ENCODE results near the gene SLC35G1.

DNA sequence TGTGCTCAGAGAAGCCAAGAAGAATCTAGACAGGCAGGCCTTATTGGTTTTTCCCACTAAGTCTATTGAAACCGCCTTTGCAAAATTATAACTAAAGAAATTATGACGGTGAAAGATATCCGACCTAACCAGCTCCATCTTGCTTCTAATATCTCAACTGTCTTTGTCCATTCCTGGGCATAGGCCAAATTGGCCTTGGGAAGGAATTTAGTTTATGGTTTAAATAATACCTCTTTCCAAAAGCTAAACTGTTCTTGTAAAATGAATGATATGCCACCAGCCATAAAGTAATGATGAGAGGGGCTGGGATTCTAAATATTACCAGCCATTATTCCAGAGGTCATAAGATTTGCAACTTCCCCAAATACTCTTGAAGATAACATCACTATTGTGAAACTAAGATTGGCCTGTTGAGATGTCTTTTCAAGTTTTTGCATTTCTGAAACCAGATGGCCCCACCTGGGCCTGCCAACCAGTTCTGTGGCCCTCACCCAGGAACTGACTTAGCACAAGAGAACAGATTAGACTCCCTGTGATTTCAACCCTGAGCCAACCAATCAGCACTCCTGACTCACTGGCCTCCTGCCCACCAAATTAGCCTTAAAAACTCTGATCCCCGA lies 41.2 kb upstream of the SLC35G1 start:
- no peak for TF ChIP-seq CTCF (IDR thresholded peaks at IDR 0.05; ENCODE audit: control extremely low read depth in 1 of 3, insufficient read depth in 1 of 3, low read depth in 1 of 3, low read length in 3 of 3)
- no peak for TF ChIP-seq RAD21 (IDR thresholded peaks at IDR 0.05 in 1 of 2, conservative IDR thresholded peaks at IDR 0.05 in 1 of 2; ENCODE audit: low read depth in 2 of 2, low read length in 2 of 2)
- TF ChIP-seq POLR2A (IDR thresholded peaks at IDR 0.05; ENCODE audit: control extremely low read depth in 1 of 2, low read depth in 2 of 2, low read length in 2 of 2) = no peak
- TF ChIP-seq POU5F1 (IDR thresholded peaks at IDR 0.05; ENCODE audit: low read depth, low read length) = no peak
- no peak for TF ChIP-seq SP2 (IDR thresholded peaks at IDR 0.05; ENCODE audit: low read length)
- no peak for TF ChIP-seq BACH1 (IDR thresholded peaks at IDR 0.05; ENCODE audit: low read length)
- no peak for TF ChIP-seq KDM5A (IDR thresholded peaks at IDR 0.05; ENCODE audit: low read length)
- TF ChIP-seq EZH2 (IDR thresholded peaks at IDR 0.05; ENCODE audit: low read depth, low read length, severe bottlenecking) = no peak
- TF ChIP-seq JUND (IDR thresholded peaks at IDR 0.05; ENCODE audit: low read length) = no peak
- no peak for TF ChIP-seq TBP (IDR thresholded peaks at IDR 0.05; ENCODE audit: low read depth, low read length)
- no peak for TF ChIP-seq POLR2AphosphoS5 (IDR thresholded peaks at IDR 0.05; ENCODE audit: low read depth, low read length)
- TF ChIP-seq CREB1 (IDR thresholded peaks at IDR 0.05) = no peak
- no peak for TF ChIP-seq SIN3A (conservative IDR thresholded peaks at IDR 0.05 in 1 of 2, IDR thresholded peaks at IDR 0.05 in 1 of 2; ENCODE audit: low read depth in 1 of 2, low read length in 2 of 2)
- TF ChIP-seq RFX5 (IDR thresholded peaks at IDR 0.05; ENCODE audit: borderline replicate concordance, low read depth, low read length) = no peak

Data from H1 (cell line).